Esophagus (tissue), 2 donors: Measurements from ENCODE around the gene CUBN. TPM values are rescaled to one million over a fixed set of nuclear protein-coding genes. Genes with fewer than 3 reads are reported as not detected.
A peak's percentile ranks its signal among the peaks of the same experiment; 100 is the strongest.
"Not testable (repeated sequence)": the region's sequence is repeated elsewhere in the genome, so short reads cannot be mapped to it uniquely, and the experiment has no call there.

Experiments
- H3K27ac ChIP-seq, 2 donors: one replicate each; pipeline ENCODE4 v1.5.1; 2013; ENCODE audit warnings: low read depth in 2 of 2, mild to moderate bottlenecking in 2 of 2, inconsistent platforms in 1 of 2, low read length in 1 of 2, moderate library complexity in 1 of 2
- H3K27me3 ChIP-seq, 2 donors: one replicate each; pipeline ENCODE4 v1.6.1; 2013; ENCODE audit warnings: low read length in 2 of 2, control low read depth in 1 of 2, mild to moderate bottlenecking in 1 of 2; ENCODE audit not compliant: insufficient read depth in 2 of 2, control insufficient read depth in 1 of 2
- H3K36me3 ChIP-seq, 2 donors: one replicate each; pipeline ENCODE4 v1.6.1; 2013; ENCODE audit warnings: low read length in 1 of 2; ENCODE audit not compliant: control insufficient read depth in 2 of 2, insufficient read depth in 2 of 2
- H3K4me1 ChIP-seq, 2 donors: one replicate each; pipeline ENCODE4 v1.6.1; 2013; ENCODE audit warnings: low read length in 1 of 2; ENCODE audit not compliant: control insufficient read depth in 2 of 2, insufficient read depth in 2 of 2
- H3K4me3 ChIP-seq, 2 donors: one replicate each; pipeline ENCODE4 v1.5.1; 2013; ENCODE audit warnings: low read length in 2 of 2, mild to moderate bottlenecking in 2 of 2, low read depth in 1 of 2, moderate library complexity in 1 of 2
- H3K9me3 ChIP-seq, 2 donors: one replicate each; pipeline ENCODE4 v1.6.1; 2013; ENCODE audit warnings: mild to moderate bottlenecking in 2 of 2, low read depth in 1 of 2, low read length in 1 of 2, moderate library complexity in 1 of 2; ENCODE audit not compliant: control insufficient read depth in 2 of 2, insufficient read depth in 1 of 2
- WGBS, 2 donors: extraction: QIAGEN DNeasy Blood & Tissue Kit; methylation state at CpG; one replicate each; pipeline ENCODE4 v1.1.7; 2013; 5-methylcytosine and 5-hydroxymethylcytosine counted together
- polyA plus RNA-seq, 2 donors: library from polyadenylated mRNA; stranded (reverse); fragments of 200-250 nt; gene quantifications; one replicate each; pipeline ENCODE4 v1.2.3, GENCODE V29; 2013
- donor health status: healthy with polysubstance abuse.
- donor health status: Bipolar disorder and iron deficiency.

The CUBN gene
- polyA plus RNA-seq, 2 donors = 0.16 to 0.22 TPM

DNA sequence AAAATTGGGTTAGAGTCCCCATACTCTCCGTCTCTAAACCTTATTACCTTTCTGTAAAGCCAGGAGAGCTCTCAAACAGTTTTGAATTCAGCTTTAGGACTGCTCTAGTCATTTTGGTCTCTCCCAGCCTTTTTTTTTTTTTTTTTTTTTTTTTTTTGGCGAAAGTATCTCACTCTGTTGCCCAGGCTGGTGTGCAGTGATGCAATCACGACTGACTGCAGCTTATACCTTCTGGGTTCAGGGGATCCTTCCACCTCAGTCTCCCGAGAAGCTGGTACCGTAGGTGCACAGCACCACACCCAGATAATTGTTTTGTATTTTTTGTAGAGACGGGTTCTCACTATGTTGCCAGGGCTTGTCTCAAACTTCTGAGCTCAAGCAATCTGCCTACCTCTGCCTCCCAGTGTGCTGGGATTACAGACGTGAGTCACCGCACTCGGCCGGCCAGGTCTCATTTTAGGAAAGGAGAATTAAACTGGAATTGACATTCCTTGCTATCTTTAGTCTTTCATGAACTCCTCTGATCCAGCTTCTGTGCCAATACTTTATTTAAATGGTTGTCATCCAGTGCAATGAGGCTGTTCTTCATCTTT is 281.0 kb downstream of the CUBN start:
- H3K9me3 ChIP-seq = no peaks in the 10 kb centered on the region
- no peaks in the 10 kb centered on the region for H3K27me3 ChIP-seq
- H3K27ac ChIP-seq = no peak overlapping the region
- H3K4me1 ChIP-seq = no peaks in the 10 kb centered on the region
- no peaks in the 10 kb centered on the region for H3K36me3 ChIP-seq
- H3K4me3 ChIP-seq = no peak overlapping the region
- WGBS, 2 donors = 43 to 51% methylated on average over 10 of the region's 10 CpGs

DNA sequence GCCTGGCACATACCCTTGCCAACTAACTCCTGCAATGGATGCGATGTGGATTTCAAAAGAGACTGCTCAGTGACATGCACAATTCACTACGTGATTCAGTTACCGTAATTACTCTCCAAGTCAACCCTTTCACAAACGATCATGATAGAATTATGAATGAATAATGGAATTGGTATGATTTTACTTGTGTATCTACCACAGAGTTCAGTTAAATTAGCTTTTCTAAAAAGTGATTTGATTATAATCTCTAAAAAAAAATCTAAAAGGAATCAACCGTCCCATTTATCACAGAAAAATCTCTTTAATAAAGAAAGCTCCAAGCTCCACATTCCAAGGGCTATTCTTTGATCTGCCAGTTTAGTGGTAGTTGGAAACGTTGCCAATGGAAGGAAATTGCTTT is 282.0 kb downstream of the CUBN start:
- Histone ChIP-seq H3K27ac (no peak overlapping the region), H3K4me3 (no peak overlapping the region), H3K36me3 (no peaks in the 10 kb centered on the region), H3K27me3 (no peaks in the 10 kb centered on the region), H3K4me1 (no peaks in the 10 kb centered on the region), H3K9me3 (no peaks in the 10 kb centered on the region)
- 39 to 61% methylated on average over 6 of the region's 6 CpGs for WGBS, 2 donors

DNA sequence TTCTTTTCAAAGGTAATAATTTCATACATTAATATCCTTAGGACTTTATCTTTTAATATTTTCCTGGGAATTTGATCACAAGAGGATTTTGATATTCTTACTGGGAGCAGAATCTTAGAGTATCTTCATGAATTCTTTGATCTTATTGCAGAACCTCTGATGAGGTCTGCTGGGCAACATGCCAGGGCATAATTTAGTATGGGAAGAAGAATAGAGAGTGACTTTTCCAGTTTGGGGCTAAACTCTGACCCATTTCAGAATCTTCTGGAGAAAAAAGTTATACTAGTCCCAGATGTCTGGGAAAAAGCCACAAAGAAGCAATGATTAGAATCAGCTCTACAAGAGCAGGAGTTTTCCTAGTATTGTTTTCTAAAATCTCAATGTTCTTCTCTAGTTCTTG is 284.4 kb downstream of the CUBN start:
- no peak overlapping the region for H3K4me3 ChIP-seq
- H3K36me3 ChIP-seq = no peaks in the 10 kb centered on the region
- no peak overlapping the region for H3K27ac ChIP-seq
- no peaks in the 10 kb centered on the region for H3K9me3 ChIP-seq
- H3K4me1 ChIP-seq = no peaks in the 10 kb centered on the region
- no peaks in the 10 kb centered on the region for H3K27me3 ChIP-seq

DNA sequence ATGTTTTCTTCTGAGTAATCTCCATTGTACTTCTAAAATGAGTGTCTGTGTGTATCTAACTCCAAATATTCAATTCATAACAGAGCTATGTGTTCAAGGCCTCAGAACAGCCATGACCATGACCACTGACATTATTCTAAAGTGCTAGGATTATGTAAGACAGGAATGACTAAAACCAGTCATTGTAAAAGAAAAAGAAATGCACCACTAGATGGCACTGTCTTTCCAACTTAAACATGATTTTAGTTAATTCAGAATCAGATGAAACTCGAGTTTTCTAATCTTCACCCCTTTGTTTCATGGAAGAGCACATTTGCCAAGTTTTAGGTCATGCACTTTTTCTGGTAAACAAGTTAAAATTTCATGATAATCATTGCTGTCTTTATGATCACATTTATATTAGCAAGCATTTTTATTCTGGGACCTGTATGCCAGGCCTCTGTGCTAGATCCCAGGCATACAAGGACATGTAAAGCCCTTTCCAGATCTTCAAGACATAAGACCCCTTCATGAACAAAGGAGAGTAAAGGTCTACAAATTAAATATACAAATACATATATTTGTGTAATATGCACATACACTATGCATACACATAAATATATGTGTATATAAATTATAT is 286.2 kb downstream of the CUBN start:
- Histone ChIP-seq H3K27me3 (no peaks in the 10 kb centered on the region), H3K4me1 (no peaks in the 10 kb centered on the region), H3K9me3 (no peaks in the 10 kb centered on the region), H3K27ac (no peak overlapping the region), H3K4me3 (no peak overlapping the region), H3K36me3 (no peaks in the 10 kb centered on the region)
- WGBS, 2 donors = 0 to 5% methylated on average over 1 of the region's 1 CpG

DNA sequence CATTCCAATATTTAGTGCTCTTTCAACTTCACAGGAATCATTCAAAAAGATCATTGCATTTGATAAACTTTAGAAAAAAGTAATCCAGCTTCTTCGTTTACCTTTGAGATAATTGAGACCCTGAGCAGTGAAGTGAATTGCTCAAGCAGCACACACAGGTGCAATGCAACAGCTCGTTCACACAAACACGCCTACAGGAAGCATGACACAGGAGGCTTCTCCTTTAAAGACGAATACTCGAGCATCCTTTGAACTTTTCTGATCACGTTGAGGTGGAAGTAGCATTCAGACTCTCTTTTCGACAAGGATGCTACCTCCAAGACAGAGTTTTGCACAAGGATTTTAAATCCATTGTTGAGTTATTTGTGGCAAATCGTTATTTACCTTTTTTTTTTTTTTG is 294.4 kb downstream of the CUBN start:
- WGBS, 2 donors = 60 to 64% methylated on average over 8 of the region's 8 CpGs
- Histone ChIP-seq H3K36me3 (no peaks in the 10 kb centered on the region), H3K27me3 (no peaks in the 10 kb centered on the region), H3K4me3 (no peak overlapping the region), H3K27ac (no peak overlapping the region), H3K4me1 (no peaks in the 10 kb centered on the region), H3K9me3 (no peaks in the 10 kb centered on the region)

DNA sequence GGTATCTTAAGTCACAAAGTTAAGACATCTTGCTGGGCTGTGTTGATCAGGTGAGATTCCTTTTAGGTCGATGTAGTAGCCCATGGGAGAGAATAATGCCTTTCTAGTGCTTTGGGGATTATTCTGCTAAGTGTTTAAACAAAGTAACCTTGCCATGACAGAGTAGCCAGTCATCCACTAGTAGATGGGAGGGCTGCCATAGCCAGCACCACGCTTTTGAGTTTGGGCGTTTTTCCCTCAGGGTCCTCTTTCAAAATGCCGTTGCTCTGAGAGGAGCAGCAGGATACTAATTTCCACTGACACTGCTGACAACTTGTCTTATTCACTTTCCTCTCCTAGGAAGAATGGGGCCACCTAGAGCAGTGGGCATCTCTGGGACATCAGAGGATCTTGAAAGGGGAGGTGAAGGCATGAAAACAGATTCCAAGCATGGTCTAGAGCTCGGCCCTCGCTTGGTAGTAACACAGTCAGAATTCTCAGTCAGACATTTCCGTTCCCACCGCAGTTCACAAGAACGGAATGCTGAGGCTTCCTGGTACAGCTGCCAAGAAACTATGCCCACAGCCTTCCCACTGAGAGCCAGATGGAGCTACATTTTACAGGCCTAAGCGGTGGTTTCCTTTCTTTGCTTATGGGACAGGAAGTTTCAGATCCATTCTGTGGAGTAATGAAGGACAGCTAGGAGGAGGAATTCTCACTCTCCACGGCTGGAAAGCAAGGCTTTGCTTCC is 297.1 kb downstream of the CUBN start:
- H3K27me3 ChIP-seq = no peaks in the 10 kb centered on the region
- no peak overlapping the region for H3K4me3 ChIP-seq
- no peaks in the 10 kb centered on the region for H3K36me3 ChIP-seq
- no peaks in the 10 kb centered on the region for H3K4me1 ChIP-seq
- 47 to 57% methylated on average over 11 of the region's 11 CpGs for WGBS, 2 donors
- H3K9me3 ChIP-seq = no peaks in the 10 kb centered on the region
- H3K27ac ChIP-seq = no peak overlapping the region

DNA sequence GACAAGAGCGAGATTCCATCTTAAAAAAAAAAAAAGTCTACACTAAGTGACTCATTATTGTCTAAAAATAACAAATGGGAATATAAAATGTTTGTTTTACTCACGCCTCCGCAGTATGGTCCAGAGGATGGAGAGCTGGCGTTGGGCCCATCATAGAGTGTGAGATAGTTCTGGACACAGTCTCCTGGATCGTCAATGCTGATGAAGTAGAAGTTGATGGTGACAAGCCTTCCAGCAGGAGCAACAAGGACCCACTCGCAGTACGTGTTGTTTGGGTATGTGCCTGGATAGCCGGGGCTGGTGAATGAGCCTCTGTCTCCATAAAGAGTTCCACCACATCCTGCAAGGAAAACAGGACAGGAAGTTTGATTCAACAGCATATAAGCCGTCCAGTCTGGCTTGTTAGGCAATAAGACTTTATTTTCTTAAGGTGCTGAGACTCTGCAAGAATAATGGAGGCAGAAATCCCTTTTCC is 300.9 kb downstream of the CUBN start:
- peak overlapping the region; percentile 18 to 37 for H3K27ac ChIP-seq
- H3K4me3 ChIP-seq = no peak overlapping the region
- no peaks in the 10 kb centered on the region for H3K27me3 ChIP-seq
- H3K9me3 ChIP-seq = no peaks in the 10 kb centered on the region
- H3K4me1 ChIP-seq = no peaks in the 10 kb centered on the region
- no peaks in the 10 kb centered on the region for H3K36me3 ChIP-seq
- WGBS, 2 donors = 33 to 35% methylated on average over 9 of the region's 9 CpGs

DNA sequence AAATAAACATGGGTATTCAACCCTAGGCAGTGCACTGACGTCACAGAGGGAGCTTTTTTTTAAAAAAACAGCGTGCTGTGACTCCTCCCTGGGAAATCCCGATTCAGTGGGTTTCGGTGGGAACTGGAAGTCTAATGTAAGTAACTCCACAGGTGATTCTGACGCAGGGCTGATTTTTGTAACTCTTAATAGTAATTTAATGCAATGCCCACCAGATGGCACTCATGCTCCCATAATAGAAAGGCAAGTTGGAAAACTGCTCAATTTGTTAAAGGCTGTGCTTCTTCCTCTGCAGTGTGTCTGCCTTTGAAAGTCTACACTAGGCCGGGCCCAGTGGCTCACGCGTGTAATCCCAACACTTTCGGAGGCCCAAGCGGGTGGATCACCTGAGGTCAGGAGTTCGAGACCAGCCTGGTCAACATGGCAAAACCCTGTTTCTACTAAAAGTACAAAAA is 301.5 kb downstream of the CUBN start:
- Histone ChIP-seq H3K9me3 (no peaks in the 10 kb centered on the region), H3K27ac (no peak overlapping the region), H3K4me1 (no peaks in the 10 kb centered on the region), H3K4me3 (no peak overlapping the region), H3K36me3 (no peaks in the 10 kb centered on the region), H3K27me3 (no peaks in the 10 kb centered on the region)
- WGBS, 2 donors = 10% methylated on average over 11 of the region's 11 CpGs

DNA sequence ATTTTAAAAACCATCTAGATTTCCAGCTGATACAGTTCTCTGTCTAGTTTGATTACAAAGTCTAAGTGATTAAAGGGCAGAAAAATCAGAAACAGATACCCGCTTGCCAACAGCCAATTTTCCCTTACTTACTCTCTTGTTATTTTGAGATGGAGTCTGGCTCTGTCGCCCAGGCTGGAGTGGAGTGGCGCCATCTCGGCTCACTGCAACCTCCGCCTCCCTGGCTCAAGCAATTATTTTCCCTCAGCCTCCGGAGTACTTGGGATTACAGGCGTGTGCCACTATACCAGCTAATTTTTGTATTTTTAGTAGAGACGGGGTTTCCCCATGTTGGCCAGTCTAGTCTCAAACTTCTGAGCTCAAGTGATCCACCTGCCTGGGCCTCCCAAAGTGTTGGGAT is 302.1 kb downstream of the CUBN start:
- H3K36me3 ChIP-seq, H3K27ac ChIP-seq, H3K4me1 ChIP-seq, H3K9me3 ChIP-seq, H3K4me3 ChIP-seq, H3K27me3 ChIP-seq: not testable (repeated sequence)
- WGBS, 2 donors = 55 to 60% methylated on average over 8 of the region's 8 CpGs
